DMS79 treated with DMSO at 0.1 percent for 48 hours (cell line): ENCODE measurements around the gene INPP5A.
A peak's percentile ranks its signal among the peaks of the same experiment; 100 is the strongest.

Experiments used
- DNase-seq: peaks from one replicate; lab custom pipeline; 2025; lab: John Stamatoyannopoulos, UW

INPP5A gene

DNA sequence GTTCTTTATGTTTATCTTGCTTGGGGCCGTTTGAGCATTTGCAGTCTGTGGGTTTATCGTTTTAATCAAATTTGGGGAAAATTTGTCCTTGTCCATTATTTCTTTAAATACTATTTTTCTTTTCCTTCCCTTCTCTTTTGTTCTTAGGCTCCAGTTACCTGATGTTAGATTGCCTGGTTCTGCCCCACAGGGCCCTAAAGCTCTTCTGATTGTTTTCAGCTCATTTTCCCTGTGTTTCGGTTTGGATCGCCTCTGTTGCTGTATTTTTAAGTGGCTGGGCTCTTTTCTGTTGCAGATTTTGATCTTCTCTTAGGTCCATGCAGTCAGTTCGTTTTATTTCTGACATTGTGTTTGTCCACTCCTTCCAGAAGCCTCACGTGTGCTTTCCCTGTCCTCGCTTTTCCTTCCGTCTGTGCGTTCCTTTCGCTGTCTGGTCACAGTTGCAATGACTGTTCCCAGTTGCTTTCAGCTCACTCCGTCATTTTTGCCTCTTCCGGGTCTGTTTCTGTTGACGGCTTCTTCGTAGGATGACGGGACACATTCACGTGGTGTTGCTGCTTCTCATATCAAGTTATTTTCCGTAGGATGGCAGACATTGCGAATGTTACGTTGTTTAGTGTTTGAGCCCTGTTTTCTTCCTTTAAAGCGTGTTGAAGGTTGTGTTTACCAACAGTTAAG lies 111.4 kb downstream of the INPP5A start:
- no peak for DNase-seq

DNA sequence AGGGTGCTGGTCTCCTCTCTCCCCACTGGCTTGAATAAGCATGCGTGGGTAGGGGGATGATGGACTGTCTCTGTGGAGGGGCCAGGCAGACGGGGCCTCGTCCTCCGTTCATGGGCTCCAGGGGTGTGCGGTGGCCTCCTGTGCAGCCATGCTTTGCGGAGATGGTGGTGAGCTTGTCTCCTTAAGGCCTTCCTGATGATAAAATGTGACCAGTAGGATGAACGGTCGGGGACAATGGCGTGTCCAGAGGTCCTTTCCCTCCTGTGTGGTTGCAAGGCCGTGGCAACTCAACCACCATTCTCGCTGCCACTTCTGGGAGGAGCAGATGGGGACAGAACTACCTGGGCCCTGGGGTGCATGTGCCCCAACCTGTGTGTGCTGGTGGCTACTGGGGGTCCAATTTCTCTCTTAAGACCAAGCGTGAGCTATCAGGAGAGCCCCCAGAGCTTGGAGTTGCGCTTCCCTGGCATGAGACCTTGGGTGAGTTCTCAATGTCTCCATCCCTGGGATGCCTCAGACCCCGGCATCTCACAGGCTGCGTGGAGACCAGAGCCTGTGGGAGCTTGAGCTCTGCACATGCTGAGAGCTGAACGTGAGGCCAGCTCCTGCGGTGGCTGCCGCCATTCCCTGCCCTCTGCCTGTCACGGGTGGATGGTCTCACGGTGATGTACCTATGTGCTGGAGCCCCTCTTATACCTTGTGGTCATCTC lies 112.2 kb downstream of the INPP5A start:
- DNase-seq, result no peak

DNA sequence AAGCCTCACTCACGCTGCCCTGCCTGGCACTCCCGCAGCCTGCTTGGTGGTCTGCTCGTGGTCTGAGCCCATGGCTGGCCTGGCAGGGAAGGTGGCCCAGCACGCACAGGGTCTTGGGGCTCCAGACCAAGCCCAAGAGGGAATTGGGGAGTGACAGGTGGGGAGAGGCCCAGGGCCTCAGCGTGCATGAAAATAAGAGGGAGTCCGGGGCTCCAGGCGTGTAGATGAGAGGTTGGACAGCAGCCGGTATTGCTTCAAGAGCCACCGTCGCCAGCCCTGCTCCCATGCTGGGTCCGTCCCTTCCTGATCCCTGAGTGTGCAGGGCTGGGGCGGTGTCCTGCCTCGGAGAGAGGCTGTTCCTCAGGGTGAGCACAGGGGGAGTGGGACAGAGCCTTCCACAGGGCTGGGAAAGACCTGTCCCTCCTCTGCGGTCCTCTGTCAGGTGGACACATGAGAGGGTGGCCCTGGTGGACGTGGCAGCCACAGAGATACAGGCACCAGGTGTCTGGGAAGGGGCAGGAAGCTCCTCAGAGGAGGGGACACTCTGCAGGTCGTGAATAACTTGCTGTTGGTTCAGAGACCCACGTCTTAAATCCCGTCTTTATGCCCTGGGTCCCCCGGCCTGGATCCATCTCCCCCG lies 113.1 kb downstream of the INPP5A start:
- no peak for DNase-seq

DNA sequence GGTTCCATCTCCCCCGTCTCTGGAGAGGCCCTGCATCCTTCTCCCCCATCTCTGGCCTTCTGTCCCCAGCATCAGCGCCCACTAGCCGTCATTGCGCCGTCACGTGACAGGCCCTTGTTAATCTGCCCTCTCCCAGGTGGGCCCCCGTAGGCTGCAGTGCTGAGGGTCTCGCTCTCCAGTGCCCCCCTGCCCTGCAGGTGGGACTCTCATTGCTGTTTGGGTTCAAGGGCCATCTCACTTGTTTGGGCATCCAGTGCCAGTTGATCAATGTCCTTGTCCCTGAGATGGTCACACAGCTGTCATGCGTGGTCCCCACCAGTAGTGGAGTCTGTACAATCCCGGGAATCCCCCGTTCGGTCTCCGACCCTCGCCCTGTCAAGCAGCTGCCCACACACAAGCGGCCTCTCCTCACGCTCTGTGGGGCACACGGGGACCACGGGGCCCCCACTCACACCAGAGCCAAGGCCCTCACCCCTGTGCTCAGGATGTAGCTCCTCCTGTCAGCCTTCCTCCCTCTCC lies 114.0 kb downstream of the INPP5A start:
- DNase-seq, result no peak

DNA sequence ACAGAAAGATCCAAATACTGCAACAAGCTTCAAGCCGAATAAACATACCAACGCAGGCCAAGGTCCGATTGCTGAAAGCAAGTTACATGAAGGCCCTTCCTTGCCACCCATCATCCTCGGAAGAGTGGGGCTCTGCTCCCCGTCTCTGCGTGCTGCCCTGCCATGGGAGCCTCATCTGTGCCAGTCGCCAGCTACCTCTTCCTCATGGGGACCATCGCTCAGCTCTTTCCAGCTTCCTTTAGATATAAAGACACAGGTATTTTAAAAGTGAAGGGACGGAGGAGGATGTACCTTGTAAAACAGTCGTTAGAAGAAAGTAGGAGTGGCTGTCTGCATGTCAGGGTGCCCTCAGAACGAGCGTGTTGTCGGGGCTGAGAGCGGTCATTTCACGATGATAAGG lies 114.9 kb downstream of the INPP5A start:
- no peak for DNase-seq

DNA sequence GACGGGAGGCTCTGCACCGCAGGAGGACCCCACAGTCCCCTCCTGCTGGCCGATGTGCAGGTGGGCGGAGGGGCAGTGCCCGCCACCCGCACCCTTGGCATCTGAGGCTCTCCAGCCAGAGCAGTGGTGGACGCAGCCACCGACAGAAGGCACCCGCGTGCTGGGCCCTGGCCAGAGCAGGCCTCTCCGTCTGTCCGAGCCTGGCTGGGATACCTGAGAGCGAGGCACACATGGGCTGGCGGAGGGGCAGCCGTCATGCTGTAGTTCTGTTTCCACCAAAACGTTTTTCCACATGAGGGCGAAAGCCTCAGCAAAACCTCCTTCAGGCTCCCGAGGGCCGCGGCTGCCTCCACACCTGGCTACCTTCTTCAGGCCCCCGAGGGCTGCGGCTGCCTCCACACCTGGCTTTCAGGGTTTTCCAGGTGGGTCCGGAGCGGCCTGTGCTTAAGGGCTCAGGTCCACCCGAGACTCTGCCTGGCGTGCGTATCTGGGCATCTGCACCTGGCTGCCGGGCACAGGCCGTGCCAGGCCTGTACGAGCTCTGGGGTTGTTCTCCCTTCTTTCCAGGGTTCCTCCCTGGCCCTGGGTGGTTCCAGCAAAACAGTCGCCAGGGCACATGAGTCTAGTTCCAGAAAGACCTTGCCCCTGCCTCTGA lies 115.5 kb downstream of the INPP5A start:
- no peak for DNase-seq

DNA sequence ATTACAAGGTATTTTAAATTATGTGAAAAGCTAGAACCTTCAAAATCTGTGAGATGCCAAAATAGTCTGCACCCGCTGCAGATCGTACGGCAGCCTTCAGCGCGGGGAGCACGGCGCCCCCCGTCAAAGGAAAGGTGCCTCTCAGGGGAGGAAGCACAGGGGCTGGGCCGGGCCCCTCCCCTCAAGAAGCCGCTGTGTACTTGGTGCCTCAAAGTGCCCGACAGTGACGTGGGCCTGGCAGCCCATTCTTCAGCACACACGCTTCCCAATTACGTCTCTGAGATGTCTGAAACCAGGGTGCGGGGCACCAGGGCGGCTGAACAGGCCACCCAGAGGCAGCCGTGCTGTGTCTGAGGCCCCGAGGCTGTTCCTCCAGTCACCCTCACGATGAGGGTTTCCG lies 116.1 kb downstream of the INPP5A start:
- no peak for DNase-seq

DNA sequence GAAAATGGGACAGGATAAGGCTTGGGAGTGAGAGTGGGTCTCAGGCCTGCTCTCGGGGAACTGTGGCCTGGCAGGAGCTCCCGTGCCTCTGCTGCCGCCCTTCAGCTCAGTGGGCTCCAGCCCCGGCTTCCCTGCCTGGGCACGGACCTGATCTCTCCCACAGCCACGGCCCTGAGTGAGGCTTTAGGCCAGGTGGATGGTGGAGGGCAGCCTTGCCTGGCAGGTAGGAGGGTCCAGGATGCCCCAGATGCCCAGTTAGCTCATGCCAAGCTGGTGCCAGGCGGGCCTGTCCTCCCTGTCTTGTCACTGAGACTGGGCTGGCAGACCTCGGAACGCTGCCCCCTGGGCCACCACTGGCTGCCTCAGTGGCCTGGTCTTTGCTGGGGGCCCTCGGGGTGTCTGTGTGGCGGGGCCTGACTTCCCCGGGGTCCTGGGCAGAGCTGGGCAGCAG lies 116.6 kb downstream of the INPP5A start:
- no peak for DNase-seq

DNA sequence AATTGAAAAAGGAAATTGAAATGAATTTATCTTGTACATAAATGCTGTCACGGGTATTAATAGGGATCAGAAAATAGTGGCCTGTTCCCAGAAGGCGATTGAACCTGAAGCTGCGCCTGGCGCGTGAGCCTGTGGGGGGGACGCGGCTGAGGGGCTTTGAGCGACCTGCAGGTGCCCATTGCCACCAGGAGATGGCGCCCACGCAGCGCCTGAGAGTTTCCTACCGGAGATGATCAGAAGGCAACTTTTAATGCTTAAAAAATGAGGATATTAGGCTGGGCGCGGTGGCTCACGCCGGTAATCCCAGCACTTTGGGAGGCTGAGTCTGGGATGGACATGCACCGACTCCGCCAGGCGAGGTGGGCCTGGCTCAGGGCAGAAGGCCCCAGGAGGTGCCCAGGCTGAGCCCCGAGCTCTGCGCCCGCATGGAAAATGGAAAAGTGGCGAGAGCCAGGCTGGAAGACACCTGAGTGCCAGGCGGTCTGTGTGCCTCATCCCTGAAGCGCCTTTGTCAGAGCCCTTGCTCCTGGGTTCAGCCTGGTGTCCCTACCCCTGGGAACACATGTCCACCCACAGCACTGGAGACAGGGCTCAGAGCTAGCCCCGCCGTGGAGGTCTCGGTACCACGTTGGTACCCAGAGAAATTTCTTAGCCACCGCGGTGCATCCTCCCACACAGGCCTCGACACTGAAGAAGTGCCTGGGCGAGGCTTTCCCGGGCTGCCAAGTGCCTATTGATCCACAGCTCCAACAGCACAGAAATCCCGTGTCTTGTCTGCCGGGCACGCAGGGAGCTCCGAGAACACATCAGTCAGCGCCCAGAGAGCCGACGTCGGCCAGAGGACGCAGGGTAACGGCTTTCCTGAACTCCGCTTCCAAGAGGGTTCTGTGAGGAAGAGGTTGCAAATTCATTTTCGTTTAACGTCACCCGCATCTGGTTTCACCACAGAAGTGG lies 117.4 kb downstream of the INPP5A start:
- peak; percentile 16 for DNase-seq

DNA sequence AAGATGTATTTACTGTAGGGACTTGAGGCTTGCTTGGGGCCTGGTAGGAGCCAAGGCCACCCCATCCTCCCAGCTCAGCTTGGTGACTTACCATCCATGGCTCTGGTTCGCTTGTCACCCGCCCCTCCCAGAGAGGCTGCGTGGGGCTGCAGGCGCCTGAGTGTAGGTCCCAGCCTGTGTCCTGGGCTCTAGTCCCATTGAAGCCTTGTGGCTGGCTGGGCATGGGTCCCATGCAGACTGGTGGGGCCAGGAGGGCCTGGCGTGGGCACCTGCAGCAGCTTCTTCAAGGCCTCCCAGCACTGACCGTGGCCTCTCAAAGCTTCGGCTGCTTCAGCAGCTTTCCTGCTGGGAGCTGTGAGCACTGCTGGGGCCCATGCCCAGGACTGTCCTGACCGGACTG lies 118.1 kb downstream of the INPP5A start:
- DNase-seq, result no peak

DNA sequence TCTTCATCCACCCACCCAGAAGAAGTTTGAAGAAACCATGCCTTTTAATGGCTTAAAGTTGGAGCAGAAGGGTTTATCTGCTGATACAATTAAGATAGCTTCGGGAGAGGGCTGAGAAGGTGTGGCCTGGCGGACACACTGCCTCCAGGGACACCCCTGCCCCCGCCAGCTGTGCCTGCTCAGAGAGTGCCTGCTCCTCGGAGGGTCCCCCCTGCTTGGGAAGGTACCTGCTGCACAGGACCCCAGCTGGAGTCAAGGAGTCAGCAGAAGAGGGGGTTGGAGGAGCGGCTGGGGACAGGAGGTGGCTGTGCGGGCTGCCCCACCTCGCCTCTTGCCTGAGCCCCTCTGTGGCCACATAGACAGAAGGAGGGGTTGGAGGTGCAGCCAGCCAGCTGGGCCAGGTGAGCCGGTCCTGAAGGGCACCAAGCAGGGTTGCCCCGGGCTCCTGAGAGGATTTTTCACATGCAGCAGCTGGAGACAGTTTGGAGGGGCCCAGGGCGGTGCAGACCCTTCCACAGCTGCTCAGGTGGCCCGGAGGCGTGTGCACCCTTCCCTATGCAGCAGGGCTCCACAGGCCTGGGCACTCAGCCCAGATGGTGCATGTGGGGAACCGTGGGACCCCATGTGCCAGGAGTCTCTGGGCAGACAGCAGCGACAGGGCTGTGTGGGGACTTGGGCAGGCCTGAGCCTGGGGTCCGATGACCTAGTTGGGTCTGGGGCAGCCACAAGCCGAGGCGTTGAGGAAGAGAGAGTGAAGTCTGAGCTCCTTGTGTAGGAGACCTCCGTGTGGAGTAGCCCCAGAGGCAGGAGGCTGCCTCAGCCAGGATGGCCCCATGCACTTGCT lies 118.9 kb downstream of the INPP5A start:
- DNase-seq, result no peak

DNA sequence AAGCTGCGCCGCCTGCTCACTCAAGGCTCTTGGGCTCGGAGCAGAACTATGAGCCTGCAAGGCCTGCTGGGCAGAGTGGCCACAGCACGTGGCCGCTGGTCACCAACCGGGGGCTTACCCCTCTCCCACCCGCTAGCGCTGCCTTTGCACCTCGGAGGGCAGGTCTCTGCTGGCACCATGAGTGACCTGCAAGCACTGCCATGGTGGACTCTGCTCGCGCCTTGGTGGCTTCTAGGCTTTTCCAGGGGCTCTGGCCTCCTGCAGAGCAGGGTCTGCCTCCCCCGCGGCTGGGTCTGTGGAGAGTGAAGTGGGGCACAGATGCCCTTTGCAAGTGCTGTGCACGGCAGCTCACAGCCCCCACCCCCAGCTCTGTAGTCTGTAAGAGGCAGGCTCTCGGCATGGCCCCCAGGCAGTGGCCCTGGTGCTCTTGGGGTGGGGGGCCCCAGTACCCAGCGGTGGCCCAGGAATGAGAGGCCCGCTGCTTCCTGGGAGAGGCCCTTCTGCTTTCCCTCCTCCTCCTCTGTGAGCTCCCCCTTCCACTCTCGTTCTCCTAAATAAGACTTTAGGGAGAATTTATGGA lies 119.6 kb downstream of the INPP5A start:
- no peak for DNase-seq

DNA sequence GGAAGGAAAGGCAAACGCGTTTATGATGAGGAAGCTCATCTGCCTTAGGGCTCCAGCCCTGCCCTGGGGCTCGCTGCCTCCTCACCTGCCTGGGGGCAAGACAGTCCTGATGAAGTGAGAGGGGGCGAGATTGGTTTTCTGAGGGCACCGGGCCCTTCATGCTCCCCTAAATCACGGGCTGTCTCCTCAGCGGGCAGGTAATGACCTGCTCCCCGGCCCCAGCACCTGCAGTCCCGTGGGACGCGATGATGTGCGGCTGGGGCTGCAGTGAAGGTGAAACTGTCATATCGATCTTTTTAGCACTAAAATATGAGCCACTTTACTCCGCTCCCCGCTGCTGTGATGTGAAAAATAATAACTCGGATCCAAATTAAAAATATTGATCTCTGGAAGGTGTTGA lies 120.2 kb downstream of the INPP5A start:
- DNase-seq, result no peak

DNA sequence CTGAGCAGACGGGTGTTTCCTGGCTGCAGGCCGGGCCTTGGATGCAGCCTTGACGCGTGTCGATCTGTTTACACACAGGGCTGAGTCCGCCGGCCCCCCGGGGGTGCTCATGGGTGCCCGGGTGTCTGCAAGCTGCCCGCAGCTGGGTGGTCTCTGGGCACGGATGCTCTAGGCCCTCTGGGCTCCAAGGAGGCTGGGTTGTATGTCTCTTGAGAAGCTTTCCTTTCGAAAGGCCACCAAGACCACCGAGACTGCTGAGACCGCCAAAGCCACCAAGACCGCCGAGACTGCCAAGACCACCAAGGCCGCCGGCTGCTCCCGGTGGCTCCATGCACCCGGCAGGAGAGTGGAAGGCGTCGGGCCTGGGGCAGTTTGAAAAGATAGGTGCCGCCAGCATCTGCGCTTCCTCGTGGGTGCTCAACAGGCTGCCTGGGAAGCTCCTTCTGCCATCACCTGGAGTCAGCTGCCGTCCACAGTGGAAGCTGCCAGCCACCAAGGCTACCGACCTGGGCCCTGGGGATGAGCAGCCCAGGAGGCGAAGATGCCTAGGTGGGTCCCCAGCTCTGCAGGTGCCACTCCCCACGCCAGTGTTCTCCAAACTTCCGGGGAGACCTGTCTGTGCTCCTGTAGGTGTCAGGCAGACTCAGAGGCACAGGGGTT lies 121.1 kb downstream of the INPP5A start:
- no peak for DNase-seq

DNA sequence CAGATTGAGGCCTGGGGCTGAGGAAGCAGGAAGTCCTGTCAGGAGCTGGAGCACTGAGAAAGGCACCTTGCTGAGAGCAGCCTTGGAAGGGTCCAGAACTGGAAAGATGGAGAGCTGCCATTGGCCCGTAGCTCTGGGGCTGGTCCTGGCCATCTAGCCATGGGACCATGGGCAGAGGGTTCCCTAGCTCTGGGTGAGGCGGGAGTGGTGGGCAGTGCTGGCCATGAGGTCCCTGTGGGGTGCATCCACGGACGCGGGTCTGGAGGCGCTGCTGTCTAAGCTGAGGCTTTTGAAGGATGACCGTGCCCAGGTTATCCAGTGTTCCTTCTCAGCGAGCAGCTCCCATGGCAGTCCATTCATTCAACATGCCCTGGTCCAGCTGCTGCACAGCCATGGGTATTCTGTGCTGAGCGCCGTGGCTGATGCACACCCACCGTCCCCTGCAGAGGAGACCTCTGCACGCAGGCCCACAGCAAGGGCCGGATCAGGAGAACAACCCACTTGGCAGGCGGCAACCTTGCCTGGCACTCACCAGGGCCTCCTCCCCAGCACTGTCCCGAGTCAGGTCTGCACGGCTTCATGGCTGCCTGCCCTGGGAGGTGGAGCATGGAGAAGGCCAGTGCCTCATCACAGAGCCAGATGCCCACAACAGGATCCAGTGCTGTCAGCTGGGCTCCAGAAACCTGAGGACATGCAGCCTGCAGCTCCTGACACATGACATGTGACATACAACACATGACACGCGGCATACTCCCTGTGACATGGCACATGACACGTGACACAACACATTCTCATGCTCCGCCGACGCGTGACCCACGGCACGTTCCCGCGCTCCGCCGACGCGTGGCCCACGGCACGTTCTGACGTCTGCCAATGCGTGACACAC lies 121.9 kb downstream of the INPP5A start:
- DNase-seq, result no peak

DNA sequence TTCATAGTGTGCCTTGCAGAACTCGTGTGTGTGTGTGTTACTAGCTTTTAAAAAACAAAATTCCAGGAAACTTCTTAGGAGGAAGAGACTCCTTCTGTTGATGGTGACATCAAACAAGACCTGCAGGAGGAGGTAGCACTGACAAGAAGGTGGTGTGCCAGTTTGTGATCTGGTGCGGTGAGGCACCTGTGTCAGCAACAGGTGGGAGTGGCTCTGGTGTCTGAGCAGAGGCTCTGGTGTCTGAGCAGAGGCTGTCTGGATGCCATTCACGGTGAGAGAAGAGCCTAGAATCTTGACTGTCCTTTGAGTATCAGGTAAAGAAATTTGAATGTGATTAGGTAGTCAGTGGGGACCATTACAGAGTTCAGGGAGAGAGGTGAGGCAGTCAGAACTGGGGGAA lies 122.8 kb downstream of the INPP5A start:
- DNase-seq, result no peak

DNA sequence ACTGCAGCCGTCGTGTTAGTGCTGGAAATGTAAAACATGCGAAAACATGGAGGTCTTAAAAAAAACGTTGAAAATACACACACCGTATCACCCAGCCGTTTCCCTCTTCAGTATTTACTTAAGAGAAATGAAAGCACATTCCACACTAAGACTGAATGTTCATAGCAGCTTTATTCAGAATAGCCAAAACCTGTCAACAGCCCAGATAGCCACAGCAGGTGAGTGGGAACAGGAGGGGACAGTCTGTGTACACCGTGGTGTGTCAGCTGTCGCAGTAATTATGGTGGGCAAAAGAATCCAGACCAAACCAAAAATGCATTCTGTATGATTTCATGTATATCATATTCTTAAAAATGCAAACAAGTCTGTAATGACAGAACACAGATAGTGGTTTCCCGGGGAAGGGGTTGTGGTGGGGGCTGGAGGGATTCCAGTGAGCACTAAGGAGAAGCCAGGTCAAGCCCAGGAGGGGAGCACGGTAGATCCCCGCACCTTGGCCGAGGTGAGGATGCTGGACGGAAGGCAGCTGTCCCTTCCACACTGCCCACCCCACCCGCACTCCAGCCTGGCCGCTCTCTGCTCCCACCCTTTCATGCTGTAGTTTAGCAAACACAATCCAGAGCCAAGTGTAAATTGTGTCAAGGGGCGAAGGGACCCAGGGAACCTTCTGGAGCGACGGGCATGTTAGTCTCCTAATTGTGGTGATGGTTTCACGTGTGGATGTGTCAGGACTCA lies 124.8 kb downstream of the INPP5A start:
- no peak for DNase-seq
